Lung (tissue), 12 donors: ENCODE data around the gene PLAAT4. TPM values are rescaled to one million over a fixed set of nuclear protein-coding genes. Genes with fewer than 3 reads are reported as not detected.

Experiments used
- ATAC-seq: fragments of 200-7000 bp; cut with Tn5 transposase; one replicate; pipeline ENCODE4 v1.9.1; 2020; ENCODE audit warnings: moderate number of reproducible peaks; ENCODE audit not compliant: insufficient read depth, low FRiP score
- DNase-seq, 3 donors: peaks; one replicate each; pipeline ENCODE4 v3.0.0-alpha.2; 2013 to 2017
- H3K27ac ChIP-seq, 2 donors: one replicate each; pipeline ENCODE4 v1.5.1; 2013; ENCODE audit warnings: mild to moderate bottlenecking in 2 of 2, moderate library complexity in 2 of 2, control low read depth in 1 of 2, inconsistent platforms in 1 of 2, low read depth in 1 of 2, low read length in 1 of 2
- H3K27me3 ChIP-seq, 3 donors: one replicate each; pipeline ENCODE4 v1.5.1; 2013; ENCODE audit warnings: low read length in 2 of 3; ENCODE audit not compliant: control insufficient read depth in 3 of 3, insufficient read depth in 3 of 3
- H3K36me3 ChIP-seq, 4 donors: one replicate each; pipeline ENCODE4 v1.5.1; 2013; ENCODE audit warnings: low read length in 4 of 4, mild to moderate bottlenecking in 1 of 4, moderate library complexity in 1 of 4; ENCODE audit not compliant: control insufficient read depth in 4 of 4, insufficient read depth in 4 of 4
- H3K4me1 ChIP-seq, 5 donors: one replicate each; pipeline ENCODE4 v1.5.1; 2013; ENCODE audit warnings: low read length in 5 of 5, mild to moderate bottlenecking in 2 of 5, moderate library complexity in 1 of 5; ENCODE audit not compliant: control insufficient read depth in 5 of 5, insufficient read depth in 5 of 5
- H3K4me3 ChIP-seq: one replicate; pipeline ENCODE4 v1.5.1; 2013; ENCODE audit warnings: mild to moderate bottlenecking, control low read depth, moderate library complexity
- H3K9ac ChIP-seq, 2 donors: one replicate each; pipeline ENCODE4 v1.5.1; 2013; ENCODE audit warnings: low read length in 2 of 2, control low read depth in 1 of 2; ENCODE audit not compliant: insufficient read depth in 1 of 2
- H3K9me3 ChIP-seq, 4 donors: one replicate each; pipeline ENCODE4 v1.5.1; 2013; ENCODE audit warnings: low read length in 3 of 4, mild to moderate bottlenecking in 1 of 4, moderate library complexity in 1 of 4; ENCODE audit not compliant: control insufficient read depth in 4 of 4, insufficient read depth in 3 of 4
- WGBS, 2 donors: extraction: QIAGEN DNeasy Blood & Tissue Kit; methylation state at CpG; one replicate each; pipeline ENCODE4 v1.1.7; 2013; 5-methylcytosine and 5-hydroxymethylcytosine counted together
- polyA plus RNA-seq, 2 donors: library from polyadenylated mRNA; stranded (reverse); fragments of 200-250 nt; gene quantifications; one replicate each; pipeline ENCODE4 v1.2.1, GENCODE V29; 2013
- total RNA-seq, 2 donors: library from RNA; depleted of rRNA in 1 of 2; stranded (reverse); fragments of >200 nt in 1 of 2; gene quantifications; one replicate each; pipeline ENCODE4 v1.2.1, GENCODE V29; 2014 to 2021
- TF ChIP-seq, protein P1 (sequence below): IDR thresholded peaks from 2 replicates; pipeline ENCODE4 v1.5.1; 2012; ENCODE audit warnings: mild to moderate bottlenecking; ENCODE audit errors: control extremely low read depth, extremely low read depth
- donor health status: control.
- donor health status: control.
- donor health status: Bipolar disorder and iron deficiency.
- donor health status: healthy.
- donor health status: DM: yes; HTN: yes; CAD: no.

Gene PLAAT4
- total and polyA plus RNA-seq, 4 donors, result 49.7 to 336 (median 148) TPM

GRCh38 chr11:63501236-63501635 is 35.4 kb upstream of the PLAAT4 start:
- H3K4me3 ChIP-seq, result no peak overlapping the region
- H3K4me1 ChIP-seq, result peaks cover 0 to 5% (median 0%) of the 10 kb centered on the region in 5 donors
- ATAC-seq (no peak), DNase-seq (no peak)
- H3K27me3 ChIP-seq, result no peaks in the 10 kb centered on the region
- no peaks in the 10 kb centered on the region for H3K36me3 ChIP-seq
- TF ChIP-seq, protein P1, sequence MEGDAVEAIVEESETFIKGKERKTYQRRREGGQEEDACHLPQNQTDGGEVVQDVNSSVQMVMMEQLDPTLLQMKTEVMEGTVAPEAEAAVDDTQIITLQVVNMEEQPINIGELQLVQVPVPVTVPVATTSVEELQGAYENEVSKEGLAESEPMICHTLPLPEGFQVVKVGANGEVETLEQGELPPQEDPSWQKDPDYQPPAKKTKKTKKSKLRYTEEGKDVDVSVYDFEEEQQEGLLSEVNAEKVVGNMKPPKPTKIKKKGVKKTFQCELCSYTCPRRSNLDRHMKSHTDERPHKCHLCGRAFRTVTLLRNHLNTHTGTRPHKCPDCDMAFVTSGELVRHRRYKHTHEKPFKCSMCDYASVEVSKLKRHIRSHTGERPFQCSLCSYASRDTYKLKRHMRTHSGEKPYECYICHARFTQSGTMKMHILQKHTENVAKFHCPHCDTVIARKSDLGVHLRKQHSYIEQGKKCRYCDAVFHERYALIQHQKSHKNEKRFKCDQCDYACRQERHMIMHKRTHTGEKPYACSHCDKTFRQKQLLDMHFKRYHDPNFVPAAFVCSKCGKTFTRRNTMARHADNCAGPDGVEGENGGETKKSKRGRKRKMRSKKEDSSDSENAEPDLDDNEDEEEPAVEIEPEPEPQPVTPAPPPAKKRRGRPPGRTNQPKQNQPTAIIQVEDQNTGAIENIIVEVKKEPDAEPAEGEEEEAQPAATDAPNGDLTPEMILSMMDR, result no peak
- no peak overlapping the region for H3K27ac ChIP-seq
- H3K9ac ChIP-seq, result no peak overlapping the region
- peaks cover 0 to 4% (median 2%) of the 10 kb centered on the region in 4 donors for H3K9me3 ChIP-seq
- 51 to 73% methylated on average over 1 of the region's 1 CpG for WGBS, 2 donors

DNA sequence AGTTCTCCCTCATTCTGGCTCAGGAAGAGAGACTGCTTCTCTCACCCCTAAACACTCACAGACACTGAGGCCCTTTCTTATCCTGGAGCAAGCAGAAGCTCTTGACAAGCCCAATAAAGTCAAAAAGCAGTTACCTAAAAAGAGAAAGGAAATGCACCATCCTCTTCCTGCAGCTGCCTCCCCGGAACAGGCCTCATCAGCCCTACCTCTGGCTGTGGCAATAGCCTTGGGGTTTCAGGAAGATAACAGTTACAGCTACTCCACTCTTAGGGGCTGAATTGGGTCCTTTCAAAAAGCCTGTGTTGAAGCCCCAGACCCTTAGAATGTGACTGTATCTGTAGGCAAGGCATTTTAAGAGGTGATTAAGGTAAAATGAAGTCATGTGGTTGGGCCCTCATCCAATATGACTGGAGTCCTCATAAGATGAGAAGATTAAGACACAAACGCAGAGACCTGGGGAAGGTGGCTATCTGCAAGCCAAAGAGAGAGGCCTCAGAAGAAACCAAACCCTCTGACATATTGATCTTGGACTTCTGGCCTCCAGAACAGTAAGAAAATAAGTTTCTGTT is 34.3 kb upstream of the PLAAT4 start:
- ATAC-seq (no peak), DNase-seq (no peak)
- Histone ChIP-seq H3K9me3 (peaks cover 0 to 4% (median 2%) of the 10 kb centered on the region in 4 donors), H3K27me3 (no peaks in the 10 kb centered on the region), H3K9ac (no peak overlapping the region), H3K27ac (no peak overlapping the region), H3K36me3 (no peaks in the 10 kb centered on the region), H3K4me3 (no peak overlapping the region), H3K4me1 (peaks cover 0 to 5% (median 0%) of the 10 kb centered on the region in 5 donors)
- TF ChIP-seq, protein P1, result no peak
- WGBS, 2 donors, result 40 to 59% methylated on average over 2 of the region's 2 CpGs

GRCh38 chr11:63503492-63503891 is 33.1 kb upstream of the PLAAT4 start:
- DNase-seq (no peak), ATAC-seq (no peak)
- Histone ChIP-seq H3K4me3 (no peak overlapping the region), H3K27me3 (no peaks in the 10 kb centered on the region), H3K27ac (no peak overlapping the region), H3K9me3 (peaks cover 0 to 4% (median 2%) of the 10 kb centered on the region in 4 donors), H3K4me1 (peaks cover 0 to 5% (median 0%) of the 10 kb centered on the region in 5 donors), H3K36me3 (no peaks in the 10 kb centered on the region), H3K9ac (no peak overlapping the region)
- WGBS, 2 donors, result 37 to 58% methylated on average over 6 of the region's 6 CpGs
- TF ChIP-seq, protein P1, result no peak

GRCh38 chr11:63504054-63504453 is 32.6 kb upstream of the PLAAT4 start:
- no peaks in the 10 kb centered on the region for H3K36me3 ChIP-seq
- no peak for DNase-seq
- TF ChIP-seq, protein P1, result no peak
- WGBS, 2 donors, result 88 to 89% methylated on average over 1 of the region's 1 CpG
- no peak overlapping the region for H3K9ac ChIP-seq
- peaks cover 0 to 4% (median 2%) of the 10 kb centered on the region in 4 donors for H3K9me3 ChIP-seq
- peaks cover 0 to 5% (median 0%) of the 10 kb centered on the region in 5 donors for H3K4me1 ChIP-seq
- H3K27ac ChIP-seq, result no peak overlapping the region
- no peaks in the 10 kb centered on the region for H3K27me3 ChIP-seq
- H3K4me3 ChIP-seq, result no peak overlapping the region
- ATAC-seq, result no peak
